ENCODE data around the gene THY1.
A peak's percentile ranks its signal among the peaks of the same experiment; 100 is the strongest.
"Not testable (repeated sequence)": the region's sequence is repeated elsewhere in the genome, so short reads cannot be mapped to it uniquely, and the experiment has no call there.

The THY1 gene

GRCh38 chr11:119417726-119418540, 5.0 kb downstream of the THY1 start:
- no peak for DNase-seq

DNA sequence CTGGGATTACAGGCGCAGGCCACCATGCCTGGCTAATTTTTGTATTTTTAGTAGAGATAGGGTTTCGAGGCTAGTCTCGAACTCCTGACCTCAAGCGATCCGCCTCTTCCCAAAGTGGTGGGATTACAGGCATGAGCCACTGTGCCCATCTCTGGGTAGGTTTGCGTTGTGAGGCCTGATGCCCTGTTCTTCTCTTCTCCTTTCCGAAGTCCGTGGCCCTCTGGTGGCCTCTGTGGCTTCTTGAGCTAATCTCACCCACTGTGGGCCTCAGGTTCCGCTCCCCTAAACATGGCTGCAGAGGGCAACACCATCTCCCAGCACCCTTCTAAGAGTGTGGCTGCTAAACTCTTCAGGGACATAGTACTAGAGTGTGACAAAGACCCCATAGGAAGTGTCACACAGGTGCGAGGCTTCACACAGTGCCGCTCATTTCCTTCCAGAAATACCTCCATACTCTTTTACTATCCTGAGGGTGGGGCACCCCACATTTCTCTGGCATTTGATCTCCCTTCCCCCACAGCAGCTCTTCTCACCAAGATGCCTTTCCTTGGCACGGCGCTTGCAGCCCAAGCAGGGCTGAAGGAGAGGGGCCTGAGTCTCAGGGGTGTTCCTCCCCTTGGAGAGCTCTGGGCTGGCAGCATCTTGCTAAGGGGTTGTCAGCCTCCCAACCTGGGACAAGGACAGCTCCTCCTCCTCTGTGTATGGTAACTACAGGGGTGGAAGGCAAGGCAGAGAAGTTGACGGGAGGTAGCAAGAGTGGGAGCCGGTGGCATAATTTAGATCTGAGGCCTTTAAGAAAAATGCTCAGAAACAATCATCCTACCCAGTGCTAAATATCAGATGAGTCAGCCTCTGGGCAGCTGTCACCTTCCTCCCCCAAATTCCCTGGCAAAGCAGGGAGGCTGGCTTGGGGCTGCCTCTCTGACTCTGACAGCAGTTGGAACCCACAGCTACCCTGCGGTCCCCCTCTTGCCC, 6.1 kb downstream of the THY1 start:
- DNase-seq = no peak

- no peak for DNase-seq
Measured at GRCh38 chr11:119415966-119416365, 7.0 kb downstream of the THY1 start.

GRCh38 chr11:119415517-119415916, 7.5 kb downstream of the THY1 start:
- DNase-seq = no peak

DNA sequence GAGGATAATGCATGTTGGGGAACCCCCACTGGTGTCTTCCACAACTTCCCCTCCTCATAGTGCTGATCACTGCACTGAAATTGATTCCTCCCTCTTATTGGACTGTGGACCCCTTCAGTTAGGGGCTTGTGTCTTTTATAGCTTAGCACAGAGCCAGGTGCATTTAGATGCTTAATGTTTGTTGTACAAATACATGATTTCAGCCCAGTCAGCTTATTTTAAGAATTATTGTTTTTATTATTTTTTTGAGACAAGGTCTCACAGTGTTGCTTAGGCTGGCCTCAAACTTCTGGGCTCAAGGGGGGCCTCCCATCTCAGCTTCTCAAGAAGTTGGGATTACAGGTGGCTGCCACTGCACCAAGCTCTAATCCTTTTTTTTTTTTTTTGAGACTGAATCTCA, 8.2 kb downstream of the THY1 start:
- DNase-seq = no peak

GRCh38 chr11:119414321-119414720, 8.7 kb downstream of the THY1 start:
- DNase-seq = no peak

- DNase-seq = no peak
Measured at GRCh38 chr11:119412072-119412471, 10.9 kb downstream of the THY1 start.

GRCh38 chr11:119410501-119410900, 12.5 kb downstream of the THY1 start:
- no peak for DNase-seq

- no peak for DNase-seq
Measured at GRCh38 chr11:119409731-119410130, 13.2 kb downstream of the THY1 start.

- DNase-seq = no peak
Measured at GRCh38 chr11:119406005-119406404, 17.0 kb downstream of the THY1 start.

- DNase-seq = not testable (repeated sequence)
Measured at GRCh38 chr11:119405448-119405847, 17.5 kb downstream of the THY1 start.

DNA sequence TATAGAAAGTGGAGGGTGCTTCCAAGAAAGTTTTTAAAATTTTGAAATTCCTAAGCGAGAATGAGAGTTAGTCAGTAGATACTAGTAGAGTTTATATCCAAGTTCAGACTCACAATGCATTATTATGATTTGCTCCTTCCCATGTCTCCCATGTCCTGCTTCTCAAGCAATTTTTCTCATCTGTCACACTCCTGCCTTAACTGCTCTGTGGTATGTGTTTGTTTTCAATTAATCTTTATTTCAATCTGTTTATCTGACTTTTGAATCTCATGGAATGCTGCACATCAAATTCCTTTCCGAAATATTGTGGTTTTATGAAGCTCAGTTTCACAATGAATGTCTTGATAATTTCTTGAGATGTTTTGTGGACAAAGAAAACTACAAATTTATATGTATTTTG, 18.1 kb downstream of the THY1 start:
- no peak for DNase-seq

GRCh38 chr11:119403021-119403420, 20.0 kb downstream of the THY1 start:
- peak; percentile 51 for DNase-seq

GRCh38 chr11:119402470-119402869, 20.5 kb downstream of the THY1 start:
- no peak for DNase-seq

DNA sequence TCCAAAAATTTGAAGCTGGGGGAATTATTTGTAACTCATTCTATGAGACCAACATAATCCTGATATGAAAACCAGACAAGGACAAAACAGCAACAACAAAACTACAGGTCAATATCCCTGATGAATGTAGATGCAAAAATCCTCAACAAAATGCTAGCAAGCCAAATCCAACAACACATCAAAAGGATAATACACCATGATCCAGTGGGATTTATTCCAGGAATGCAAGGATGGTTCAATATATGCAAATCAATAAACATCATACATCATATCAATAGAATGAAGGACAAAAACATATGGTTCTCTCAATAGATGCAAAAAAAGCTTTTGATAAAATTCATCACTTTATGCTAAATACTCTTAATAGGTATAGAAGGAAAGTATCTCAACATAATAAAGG, 22.1 kb downstream of the THY1 start:
- DNase-seq = no peak

DNA sequence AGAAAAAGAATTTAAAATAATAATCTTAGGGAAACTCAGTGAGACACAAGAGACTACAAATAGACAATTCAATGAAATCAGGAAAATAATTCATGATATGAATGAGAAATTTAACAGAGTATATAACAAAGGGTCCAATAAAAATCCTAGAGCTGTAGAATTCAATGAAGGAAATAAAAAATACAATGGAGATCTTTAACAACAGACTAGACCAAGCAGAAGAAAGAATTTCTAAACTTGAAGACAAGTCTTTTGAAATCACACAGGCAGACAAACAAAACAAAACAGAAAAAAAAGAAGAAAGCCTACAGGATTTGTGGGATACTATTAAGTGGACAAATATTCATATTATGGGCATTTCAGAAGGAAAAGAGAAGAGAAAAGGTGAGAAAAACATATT, 25.2 kb downstream of the THY1 start:
- DNase-seq = no peak

- DNase-seq = no peak
Measured at GRCh38 chr11:119396835-119397234, 26.1 kb downstream of the THY1 start.

DNA sequence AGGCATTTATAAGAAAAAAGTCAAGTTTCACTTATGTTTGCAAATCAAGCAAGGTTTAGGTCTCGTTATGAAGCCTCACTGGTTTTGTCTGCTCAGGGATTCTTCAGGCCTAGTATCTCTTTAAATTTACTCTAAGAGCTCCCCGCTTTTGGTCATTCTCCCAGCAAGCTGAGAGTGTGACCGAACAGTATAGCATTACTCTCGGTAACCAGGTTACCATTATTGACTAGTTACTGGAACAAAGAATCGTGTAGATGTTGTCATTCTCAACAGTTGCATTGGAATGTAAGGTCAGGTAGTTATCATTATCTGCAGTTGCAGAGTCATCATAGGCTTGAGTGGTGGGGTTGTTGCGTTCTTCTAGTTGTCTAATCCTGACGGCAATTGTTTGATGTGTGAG, 31.7 kb downstream of the THY1 start:
- no peak for DNase-seq

DNA sequence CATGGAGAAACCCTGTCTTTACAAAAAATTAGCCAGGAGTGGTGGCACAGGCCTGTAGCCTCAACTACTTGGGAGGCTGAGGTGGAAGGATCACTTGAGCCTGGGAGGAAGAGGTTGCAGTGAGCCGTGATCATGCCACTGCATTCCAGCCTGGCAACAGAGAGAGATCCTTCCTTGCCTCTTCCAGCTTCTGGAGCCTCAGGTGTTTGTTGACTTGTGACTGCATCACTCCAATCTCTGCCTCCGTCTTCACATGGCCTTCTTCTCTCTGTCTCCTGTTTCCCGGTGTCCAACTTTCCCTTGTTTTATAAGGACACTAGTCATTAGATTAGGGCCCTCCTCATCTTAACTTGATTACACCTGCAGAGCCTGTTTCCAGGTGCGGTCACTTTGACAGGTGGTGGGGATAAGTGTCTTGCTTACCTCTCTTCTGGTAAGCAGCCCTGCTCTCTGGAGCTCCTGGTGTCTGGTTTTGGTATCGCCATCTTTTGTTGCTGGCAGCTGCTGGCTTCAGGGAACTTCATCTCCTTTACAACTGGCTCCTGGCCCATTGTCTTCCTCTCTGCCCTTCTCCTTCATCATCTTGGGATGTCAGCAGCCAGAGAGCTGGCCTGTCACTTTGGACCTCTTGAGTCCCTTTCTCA, 33.2 kb downstream of the THY1 start:
- DNase-seq = no peak

DNA sequence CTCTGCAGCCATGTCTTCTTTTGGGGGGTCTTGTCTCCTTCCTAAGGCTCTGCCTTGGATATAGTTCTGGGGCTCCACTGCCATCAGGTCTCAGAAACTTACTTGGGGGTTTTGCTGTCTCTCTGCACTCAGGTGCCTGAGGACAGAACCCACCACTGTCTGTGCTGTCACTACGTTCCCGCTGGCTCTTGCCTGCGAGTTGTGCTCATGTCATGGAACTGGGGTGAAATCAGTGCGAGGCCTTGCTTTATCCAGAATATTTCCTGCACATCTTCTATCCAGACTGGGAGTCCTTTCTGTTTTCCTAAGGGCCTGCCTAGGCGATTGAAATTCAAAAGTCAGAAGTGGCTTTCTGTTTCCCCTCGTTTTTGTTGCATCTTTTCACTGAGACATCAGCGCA, 34.9 kb downstream of the THY1 start:
- no peak for DNase-seq

- DNase-seq = no peak
Measured at GRCh38 chr11:119384332-119384731, 38.6 kb downstream of the THY1 start.

DNA sequence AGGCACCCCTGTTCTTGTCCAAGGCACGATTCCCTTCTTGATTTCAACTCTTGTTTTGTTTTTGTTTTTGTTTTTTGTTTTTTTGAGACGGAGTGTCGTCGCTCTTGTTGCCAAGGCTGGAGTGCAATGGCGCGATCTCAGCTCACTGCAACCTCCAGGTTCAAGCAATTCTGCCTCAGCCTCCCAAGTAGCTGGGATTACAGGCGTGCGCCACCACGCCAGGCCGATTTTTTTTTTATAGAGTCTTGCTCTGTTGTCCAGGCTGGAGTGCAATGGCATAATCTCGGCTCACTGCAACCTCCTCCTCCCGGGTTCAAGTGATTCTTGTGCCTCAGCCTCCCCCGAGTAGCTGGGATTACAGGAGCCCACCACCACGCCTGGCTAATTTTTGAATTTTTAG, 40.5 kb downstream of the THY1 start:
- not testable (repeated sequence) for DNase-seq

GRCh38 chr11:119382101-119382500, 40.9 kb downstream of the THY1 start:
- no peak for DNase-seq

Measured in left hindlimb (tissue), 1 donor.